HCT116 (cell line): Measurements from ENCODE around the gene FAM13C. TPM values are rescaled to one million over a fixed set of nuclear protein-coding genes. Genes with fewer than 3 reads are reported as not detected.

Experiments
- ATAC-seq: fragments of 200-7000 bp; cut with Tn5 transposase; 2 replicates; pipeline ENCODE4 v1.9.1; 2020; ENCODE audit warnings: mild to moderate bottlenecking, moderate library complexity
- BruUV-seq: library from RNA; stranded (reverse); fragments of 400-500 nt; replicated peaks from 2 replicates; lab custom pipeline; 2021; lab: Mats Ljungman, UMichigan
- CTCF ChIA-PET: fragments of 300-600 bp; sonication (Branson Sonifier 250); formaldehyde crosslinking; loops from one replicate; lab custom pipeline; 2021; ENCODE audit warnings: antibody characterized with exemption; lab: Charles Lee
- POLR2A ChIA-PET: fragments of 300-600, 350-600 bp; sonication (Branson Sonifier 250); formaldehyde crosslinking; loops from one replicate; lab custom pipeline; 2021; ENCODE audit warnings: antibody characterized with exemption; lab: Charles Lee
- RAD21 ChIA-PET, 2 experiments: fragments of 300-600 bp; sonication (Branson Sonifier 250); formaldehyde crosslinking; loops; one replicate each; lab custom pipeline; 2023; ENCODE audit warnings: low total read pairs in 2 of 2; ENCODE audit not compliant: uncharacterized antibody in 2 of 2, unreplicated experiment in 2 of 2, low non-redundant PET in 1 of 2; lab: Charles Lee
- DNase-seq: peaks from one replicate; pipeline ENCODE4 v3.0.0-alpha.2; 2010; ENCODE audit warnings: low read depth, low spot score
- H2AFZ ChIP-seq: fragments of 200-600 bp; shearing (Covaris generic), sonication (generic); 2 replicates; pipeline ENCODE4 v1.6.1; 2017; ENCODE audit warnings: low read depth, mixed run types, mixed read lengths, antibody characterized with exemption, low read length; ENCODE audit not compliant: poor library complexity, severe bottlenecking
- H3K27ac ChIP-seq: 2 replicates; pipeline ENCODE4 v1.5.1; 2012; ENCODE audit warnings: low read depth, low read length
- H3K27me3 ChIP-seq: fragments of 200-600 bp; sonication (generic); 2 replicates; pipeline ENCODE4 v1.6.1; 2016; ENCODE audit warnings: mixed run types, low read length, mixed read lengths; ENCODE audit not compliant: insufficient read depth
- H3K36me3 ChIP-seq, 2 experiments: fragments of 200-500 bp in 1 of 2; fragments of 200-600 bp in 1 of 2; sonication (Bioruptor generic) in 1 of 2; sonication (generic) in 1 of 2; 2 replicates each; pipeline versions ENCODE4 v1.5.1 to v1.6.1; 2014 to 2016; ENCODE audit warnings: low read length in 2 of 2, inconsistent platforms in 1 of 2, mixed read lengths in 1 of 2, mixed run types in 1 of 2; ENCODE audit not compliant: insufficient read depth in 2 of 2, control insufficient read depth in 1 of 2
- H3K4me1 ChIP-seq, 2 experiments: fragments of 200-600 bp in 1 of 2; sonication (generic) in 1 of 2; 2 replicates each; pipeline versions ENCODE4 v1.5.1 to v1.6.1; 2012 to 2017; ENCODE audit warnings: low read length in 2 of 2, inconsistent platforms in 1 of 2, mild to moderate bottlenecking in 1 of 2, mixed read lengths in 1 of 2, mixed run types in 1 of 2, moderate library complexity in 1 of 2; ENCODE audit not compliant: insufficient read depth in 2 of 2, control insufficient read depth in 1 of 2
- H3K4me2 ChIP-seq: fragments of 200-600 bp; sonication (generic); 2 replicates; pipeline ENCODE4 v1.6.1; 2017; ENCODE audit warnings: mixed run types, low read length, mixed read lengths
- H3K4me3 ChIP-seq, 2 experiments: fragments of 200-600 bp in 1 of 2; sonication (generic) in 1 of 2; replicated peaks in 1 of 2; 2 replicates each; pipeline ENCODE4 v1.5.1; 2011 to 2016; ENCODE audit warnings: low read length in 2 of 2, control low read depth in 1 of 2, low read depth in 1 of 2, mild to moderate bottlenecking in 1 of 2, mixed read lengths in 1 of 2, mixed run types in 1 of 2
- H3K79me2 ChIP-seq: fragments of 200-600 bp; sonication (generic); 2 replicates; pipeline ENCODE4 v1.6.1; 2017; ENCODE audit warnings: mild to moderate bottlenecking, mixed run types, low read length, moderate library complexity, mixed read lengths; ENCODE audit not compliant: insufficient read depth
- H3K9ac ChIP-seq: fragments of 200-600 bp; sonication (generic); 2 replicates; pipeline ENCODE4 v1.6.1; 2016; ENCODE audit warnings: low read length, mixed read lengths
- H3K9me2 ChIP-seq: fragments of 200-600 bp; sonication (generic), shearing (Covaris generic); 2 replicates; pipeline ENCODE4 v1.6.1; 2017; ENCODE audit warnings: mixed run types, mild to moderate bottlenecking, moderate library complexity; ENCODE audit not compliant: insufficient read depth
- H3K9me3 ChIP-seq, 2 experiments: fragments of 200-500 bp in 1 of 2; fragments of 200-600 bp in 1 of 2; sonication (Bioruptor generic) in 1 of 2; sonication (generic) in 1 of 2; 2 replicates each; pipeline ENCODE4 v1.6.1; 2014 to 2017; ENCODE audit warnings: low read length in 2 of 2, mixed read lengths in 2 of 2, inconsistent platforms in 1 of 2, low read depth in 1 of 2, mild to moderate bottlenecking in 1 of 2, mixed run types in 1 of 2, moderate library complexity in 1 of 2; ENCODE audit not compliant: control insufficient read depth in 1 of 2, insufficient read depth in 1 of 2
- H4K20me1 ChIP-seq: fragments of 200-600 bp; sonication (generic), shearing (Covaris generic); 2 replicates; pipeline ENCODE4 v1.6.1; 2017; ENCODE audit warnings: mixed run types, mild to moderate bottlenecking, moderate library complexity; ENCODE audit not compliant: insufficient read depth
- EGR1 ChIP-seq: IDR thresholded peaks from 2 replicates; pipeline ENCODE4 v1.6.1; 2012; ENCODE audit warnings: low read depth
- FOSL1 ChIP-seq: IDR thresholded peaks from 2 replicates; pipeline ENCODE4 v1.6.1; 2012; ENCODE audit warnings: low read depth
- SIN3A ChIP-seq: IDR thresholded peaks from 2 replicates; pipeline ENCODE4 v1.6.1; 2012; ENCODE audit warnings: low read depth
- SP1 ChIP-seq: IDR thresholded peaks from 2 replicates; pipeline ENCODE4 v1.6.1; 2012; ENCODE audit warnings: low read depth
- SRF ChIP-seq: IDR thresholded peaks from 2 replicates; pipeline ENCODE4 v1.6.1; 2012; ENCODE audit warnings: low read depth
- TCF7L2 ChIP-seq: IDR thresholded peaks from 2 replicates; pipeline ENCODE4 v1.7.0; 2011; ENCODE audit warnings: borderline replicate concordance, inconsistent platforms; ENCODE audit not compliant: insufficient read depth, insufficient read length; ENCODE audit errors: extremely low read depth
- YY1 ChIP-seq: IDR thresholded peaks from 2 replicates; pipeline ENCODE4 v1.6.1; 2011; ENCODE audit warnings: low read length, low read depth, moderate library complexity, mild to moderate bottlenecking; ENCODE audit not compliant: insufficient replicate concordance; ENCODE audit errors: extremely low read depth
- ZNF274 ChIP-seq: fragments of 200-500 bp; sonication (Bioruptor generic); IDR thresholded peaks from 2 replicates; pipeline ENCODE4 v1.6.1; 2014; ENCODE audit warnings: mild to moderate bottlenecking, low read depth, low read length, inconsistent platforms
- intact Hi-C: fragments of 100-400 bp; cut with micrococcal nuclease; formaldehyde crosslinking; loops from 2 replicates; pipeline ENCODE4 v1.10.0; 2022
- total RNA-seq: library from RNA; stranded (reverse); gene quantifications from one replicate; pipeline ENCODE4 v1.2.1, GENCODE V29; 2021; ENCODE audit not compliant: unreplicated experiment
- TF ChIP-seq, protein P1 (sequence below): IDR thresholded peaks from 2 replicates; pipeline ENCODE4 v1.6.1; 2011; ENCODE audit warnings: mild to moderate bottlenecking, low read length, moderate library complexity; ENCODE audit not compliant: insufficient replicate concordance; ENCODE audit errors: extremely low read depth
- TF ChIP-seq, protein P2 (sequence below): IDR thresholded peaks from 2 replicates; pipeline ENCODE4 v1.6.1; 2012

The FAM13C gene
- total RNA-seq, 1 experiment from 2014 or later, result 0.42 TPM

DNA sequence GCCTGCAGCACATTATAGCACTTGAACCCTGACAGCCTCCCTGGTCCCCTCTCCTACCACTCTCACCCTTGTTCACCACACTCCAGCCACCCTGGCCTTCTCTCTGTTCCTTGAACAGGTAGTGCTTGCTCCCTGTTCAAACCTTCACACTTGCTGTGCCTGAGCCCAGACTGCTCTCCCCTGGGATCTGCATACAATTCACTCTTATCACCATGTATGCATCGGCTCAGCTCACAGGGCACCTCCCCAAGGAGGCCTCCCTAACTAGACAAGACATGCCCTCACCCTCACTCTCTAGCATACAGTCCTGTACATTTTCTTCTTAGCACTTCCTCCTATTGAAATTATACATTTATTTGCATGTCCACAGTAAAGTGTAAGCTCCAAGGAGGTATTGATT, 59.3 kb downstream of the FAM13C start (continued):
- TF ChIP-seq, protein P1, sequence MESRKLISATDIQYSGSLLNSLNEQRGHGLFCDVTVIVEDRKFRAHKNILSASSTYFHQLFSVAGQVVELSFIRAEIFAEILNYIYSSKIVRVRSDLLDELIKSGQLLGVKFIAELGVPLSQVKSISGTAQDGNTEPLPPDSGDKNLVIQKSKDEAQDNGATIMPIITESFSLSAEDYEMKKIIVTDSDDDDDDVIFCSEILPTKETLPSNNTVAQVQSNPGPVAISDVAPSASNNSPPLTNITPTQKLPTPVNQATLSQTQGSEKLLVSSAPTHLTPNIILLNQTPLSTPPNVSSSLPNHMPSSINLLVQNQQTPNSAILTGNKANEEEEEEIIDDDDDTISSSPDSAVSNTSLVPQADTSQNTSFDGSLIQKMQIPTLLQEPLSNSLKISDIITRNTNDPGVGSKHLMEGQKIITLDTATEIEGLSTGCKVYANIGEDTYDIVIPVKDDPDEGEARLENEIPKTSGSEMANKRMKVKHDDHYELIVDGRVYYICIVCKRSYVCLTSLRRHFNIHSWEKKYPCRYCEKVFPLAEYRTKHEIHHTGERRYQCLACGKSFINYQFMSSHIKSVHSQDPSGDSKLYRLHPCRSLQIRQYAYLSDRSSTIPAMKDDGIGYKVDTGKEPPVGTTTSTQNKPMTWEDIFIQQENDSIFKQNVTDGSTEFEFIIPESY, result no peak

DNA sequence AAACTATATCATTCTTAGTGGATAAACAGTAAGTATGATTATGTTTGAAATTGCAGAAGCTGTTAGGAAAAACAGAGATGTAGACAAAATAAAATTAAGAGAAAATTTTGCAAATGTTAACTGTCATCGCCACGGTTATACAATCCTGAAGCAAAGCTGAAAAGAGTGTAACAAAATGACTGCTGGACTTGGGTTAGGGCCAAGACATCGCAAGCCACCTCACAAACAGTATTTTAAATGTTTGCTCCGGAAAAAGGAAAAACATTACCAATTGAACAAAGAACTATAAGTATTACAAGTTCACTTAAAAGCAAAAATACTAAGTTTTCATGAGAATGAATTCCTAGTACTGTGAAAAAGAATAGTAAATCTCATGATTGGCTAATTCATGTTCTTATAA, 60.0 kb downstream of the FAM13C start:
- no peaks in the 10 kb centered on the region for H4K20me1 ChIP-seq
- H3K4me1 ChIP-seq, result no peaks in the 10 kb centered on the region
- POLR2A ChIA-PET, result no interaction called here

More for the DNA sequence above, 60.0 kb downstream of the FAM13C start:
- TF ChIP-seq EGR1, result no peak
- TF ChIP-seq, protein P2, sequence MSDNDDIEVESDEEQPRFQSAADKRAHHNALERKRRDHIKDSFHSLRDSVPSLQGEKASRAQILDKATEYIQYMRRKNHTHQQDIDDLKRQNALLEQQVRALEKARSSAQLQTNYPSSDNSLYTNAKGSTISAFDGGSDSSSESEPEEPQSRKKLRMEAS, result no peak
- no peak for TF ChIP-seq SIN3A
- no peak for TF ChIP-seq YY1
- TF ChIP-seq, protein P1, result no peak
- TF ChIP-seq SP1, result no peak
- no peak for TF ChIP-seq FOSL1
- TF ChIP-seq SRF, result no peak
- no peak for TF ChIP-seq TCF7L2
- no peak for TF ChIP-seq ZNF274
- TF ChIP-seq, all 23 proteins: peak for 0
- H3K27me3 ChIP-seq, result 0 out of 2 replicates have a peak, but pooled peaks cover under 1% of the 10 kb centered on the region
- no peaks in the 10 kb centered on the region for H3K9me2 ChIP-seq
- no peak for DNase-seq
- intact Hi-C loops, result no loop called here
- H3K79me2 ChIP-seq, result no peaks in the 10 kb centered on the region
- H3K4me2 ChIP-seq, result no peak overlapping the region
- RAD21 ChIA-PET, result no interaction called here
- H3K36me3 ChIP-seq, result no peaks in the 10 kb centered on the region
- no peak overlapping the region for H3K9ac ChIP-seq
- no peaks in the 10 kb centered on the region for H3K9me3 ChIP-seq
- no peak for ATAC-seq
- H3K27ac ChIP-seq, result no peak overlapping the region
- CTCF ChIA-PET, result no interaction called here
- H3K4me3 ChIP-seq, result no peak overlapping the region
- no peak overlapping the region for H2AFZ ChIP-seq
- BruUV-seq, result no TSS peak
